ENCODE data around the gene GNPTG. TPM values are rescaled to one million over a fixed set of nuclear protein-coding genes. Genes with fewer than 3 reads are reported as not detected.

The GNPTG gene
- total and polyA plus RNA-seq, 7 donors = 28.0 to 60.1 (median 43.5) TPM

DNA sequence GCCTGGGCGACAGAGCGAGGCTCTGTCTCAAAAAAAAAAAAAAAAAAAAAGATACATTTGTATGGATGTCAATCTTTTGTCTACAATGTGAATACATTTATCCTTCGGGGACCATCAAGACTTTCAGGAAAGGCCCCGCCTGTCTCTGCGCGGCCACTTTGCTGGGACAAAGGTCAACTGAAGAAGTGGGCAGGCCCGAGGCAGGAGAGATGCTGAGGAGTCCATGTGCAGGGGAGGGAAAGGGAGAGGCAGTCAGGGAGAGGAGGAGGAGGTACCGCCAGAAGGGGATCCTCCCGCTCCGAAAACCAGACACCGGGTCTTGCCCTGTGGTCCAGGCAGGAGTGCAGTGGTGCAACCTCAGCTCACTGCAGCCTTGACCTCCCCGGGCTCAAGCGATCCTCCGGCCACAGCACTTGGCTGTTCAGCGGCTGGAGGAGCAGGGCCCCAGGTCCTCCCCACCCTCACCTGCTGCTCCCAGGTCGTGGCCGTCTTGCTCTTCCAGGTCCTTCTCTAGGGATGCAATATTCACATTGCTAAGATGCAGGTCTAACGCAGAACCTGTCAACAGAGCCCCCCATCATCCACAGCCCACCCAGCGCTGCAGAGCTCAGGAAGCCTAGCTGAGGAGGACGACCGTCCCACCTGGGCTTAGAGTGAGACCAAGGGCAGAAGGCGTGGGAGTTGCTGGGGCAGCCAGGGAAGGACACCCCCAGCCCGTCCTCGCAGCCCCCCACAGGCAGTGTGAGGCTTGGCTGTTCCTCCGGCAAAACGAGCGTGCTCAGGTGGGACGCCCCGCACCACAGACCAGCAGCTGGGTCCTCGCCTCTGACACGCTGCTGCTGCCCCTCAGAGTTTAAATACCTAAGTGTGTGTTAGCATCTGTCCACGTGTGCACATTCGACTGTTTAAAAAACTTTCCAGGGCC lies 19.6 kb downstream of the GNPTG start:
- TF ChIP-seq POLR2AphosphoS5 (IDR thresholded peaks at IDR 0.05) = no peak
- TF ChIP-seq POLR2A (IDR thresholded peaks at IDR 0.05) = no peak
- TF ChIP-seq EP300 (IDR thresholded peaks at IDR 0.05) = no peak
- TF ChIP-seq, protein P1, sequence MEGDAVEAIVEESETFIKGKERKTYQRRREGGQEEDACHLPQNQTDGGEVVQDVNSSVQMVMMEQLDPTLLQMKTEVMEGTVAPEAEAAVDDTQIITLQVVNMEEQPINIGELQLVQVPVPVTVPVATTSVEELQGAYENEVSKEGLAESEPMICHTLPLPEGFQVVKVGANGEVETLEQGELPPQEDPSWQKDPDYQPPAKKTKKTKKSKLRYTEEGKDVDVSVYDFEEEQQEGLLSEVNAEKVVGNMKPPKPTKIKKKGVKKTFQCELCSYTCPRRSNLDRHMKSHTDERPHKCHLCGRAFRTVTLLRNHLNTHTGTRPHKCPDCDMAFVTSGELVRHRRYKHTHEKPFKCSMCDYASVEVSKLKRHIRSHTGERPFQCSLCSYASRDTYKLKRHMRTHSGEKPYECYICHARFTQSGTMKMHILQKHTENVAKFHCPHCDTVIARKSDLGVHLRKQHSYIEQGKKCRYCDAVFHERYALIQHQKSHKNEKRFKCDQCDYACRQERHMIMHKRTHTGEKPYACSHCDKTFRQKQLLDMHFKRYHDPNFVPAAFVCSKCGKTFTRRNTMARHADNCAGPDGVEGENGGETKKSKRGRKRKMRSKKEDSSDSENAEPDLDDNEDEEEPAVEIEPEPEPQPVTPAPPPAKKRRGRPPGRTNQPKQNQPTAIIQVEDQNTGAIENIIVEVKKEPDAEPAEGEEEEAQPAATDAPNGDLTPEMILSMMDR (IDR thresholded peaks at IDR 0.05) = no peak
- Histone ChIP-seq H3K27me3 (no peaks in the 10 kb centered on the region), H3K4me3 (no peak overlapping the region), H3K9me3 (no peaks in the 10 kb centered on the region), H3K4me1 (no peaks in the 10 kb centered on the region), H3K27ac (no peak overlapping the region), H3K36me3 (peaks cover 9 to 56% (median 12%) of the 10 kb centered on the region in 4 donors)
- DNase-seq = no peak
- WGBS, 2 donors = 86 to 92% methylated on average over 33 of the region's 33 CpGs
- intact Hi-C loops (cut with DNase I) = no loop called here

DNA sequence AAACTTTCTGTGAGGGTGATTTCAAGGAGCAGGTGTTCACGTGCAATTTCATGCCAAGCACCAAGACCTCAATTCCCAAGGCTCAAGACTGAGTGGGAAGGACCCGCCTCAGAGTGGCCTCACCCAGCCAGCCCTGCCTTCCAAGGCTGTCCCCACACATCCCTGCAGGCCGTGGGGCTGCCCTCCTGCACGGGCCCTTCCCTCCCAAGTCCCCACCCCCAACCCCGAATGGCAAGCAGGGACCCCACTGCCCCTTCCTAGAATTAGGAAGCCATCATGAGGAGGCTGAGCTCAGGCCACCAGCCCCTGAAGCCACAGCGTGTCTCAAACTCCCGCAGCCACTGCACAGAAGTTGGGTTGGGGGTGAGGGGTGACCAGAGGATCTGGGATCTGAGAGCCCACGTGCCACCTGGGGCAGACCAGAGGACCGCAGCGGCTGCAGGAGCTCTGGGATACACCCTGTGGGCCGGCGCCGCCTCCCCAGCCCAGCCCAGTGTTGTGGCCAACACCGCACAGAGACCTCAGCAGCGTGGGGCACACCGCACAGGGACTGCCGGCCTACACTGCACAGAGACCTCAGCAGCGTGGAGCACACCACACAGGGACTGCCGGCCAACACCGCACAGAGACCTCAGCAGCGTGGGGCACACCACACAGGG lies 20.7 kb downstream of the GNPTG start:
- Histone ChIP-seq H3K4me1 (no peaks in the 10 kb centered on the region), H3K36me3 (peaks cover 6 to 46% (median 10%) of the 10 kb centered on the region in 4 donors), H3K27ac (no peak overlapping the region), H3K9me3 (no peaks in the 10 kb centered on the region), H3K4me3 (no peak overlapping the region), H3K27me3 (no peaks in the 10 kb centered on the region)
- no peak for DNase-seq
- TF ChIP-seq EP300 (IDR thresholded peaks at IDR 0.05) (no peak), POLR2AphosphoS5 (IDR thresholded peaks at IDR 0.05) (no peak), POLR2A (IDR thresholded peaks at IDR 0.05) (no peak)
- TF ChIP-seq, protein P1 (IDR thresholded peaks at IDR 0.05) = no peak
- 92 to 95% methylated on average over 18 of the region's 21 CpGs for WGBS, 2 donors
- intact Hi-C loops (cut with DNase I) = no loop called here

DNA sequence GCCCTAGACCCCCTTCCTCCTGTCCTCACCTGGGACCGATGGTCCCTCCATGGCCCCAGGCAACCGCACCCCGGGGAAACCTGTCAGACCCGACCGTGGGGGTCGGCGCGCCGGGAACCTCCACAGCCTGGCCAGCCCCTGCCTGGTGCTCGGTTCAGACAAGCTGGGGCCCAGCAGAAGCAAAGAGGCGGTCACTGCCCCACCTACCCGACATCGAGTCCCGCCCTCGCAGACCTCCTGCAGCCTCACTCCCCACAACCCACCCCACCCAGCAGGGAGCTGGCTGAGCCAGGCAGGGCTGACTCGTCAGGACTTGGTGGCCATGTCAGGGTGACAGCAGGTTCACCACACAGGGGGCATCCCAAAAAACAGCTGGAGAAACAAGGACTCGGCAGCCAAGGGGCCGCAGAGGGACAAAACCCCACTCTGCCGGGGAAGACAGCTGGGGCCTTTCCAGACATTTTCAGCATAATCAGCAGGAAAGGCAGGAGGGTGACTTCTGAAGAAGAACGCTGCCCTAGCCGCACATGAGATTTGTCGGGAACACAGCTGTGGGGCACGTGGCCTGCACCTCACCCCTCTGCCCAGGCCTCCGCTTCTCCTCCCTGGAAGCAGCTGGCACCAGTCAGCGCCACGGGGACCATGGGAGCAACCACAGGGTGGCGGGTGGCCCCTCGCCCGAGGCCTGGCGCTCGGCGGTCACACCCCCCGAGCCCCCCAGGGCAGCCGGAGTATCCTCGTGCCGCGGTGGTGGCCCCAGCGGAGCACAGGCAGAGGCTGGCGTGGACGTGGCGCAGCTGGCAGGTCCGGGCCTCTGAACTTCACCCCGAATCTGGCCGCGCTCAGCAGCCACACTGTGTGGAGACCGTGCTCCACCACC lies 22.9 kb downstream of the GNPTG start:
- Histone ChIP-seq H3K4me3 (no peak overlapping the region), H3K27ac (no peak overlapping the region), H3K9me3 (no peaks in the 10 kb centered on the region), H3K36me3 (peaks cover 5 to 33% (median 6%) of the 10 kb centered on the region in 4 donors), H3K4me1 (peaks cover 0 to 19% (median 16%) of the 10 kb centered on the region in 4 donors), H3K27me3 (no peaks in the 10 kb centered on the region)
- DNase-seq = no peak
- intact Hi-C loops (cut with DNase I) = no loop called here
- WGBS, 2 donors = 95% methylated on average over 46 of the region's 46 CpGs
- no peak for TF ChIP-seq EP300 (IDR thresholded peaks at IDR 0.05)
- no peak for TF ChIP-seq POLR2AphosphoS5 (IDR thresholded peaks at IDR 0.05)
- TF ChIP-seq, protein P1 (IDR thresholded peaks at IDR 0.05) = no peak
- no peak for TF ChIP-seq POLR2A (IDR thresholded peaks at IDR 0.05)

DNA sequence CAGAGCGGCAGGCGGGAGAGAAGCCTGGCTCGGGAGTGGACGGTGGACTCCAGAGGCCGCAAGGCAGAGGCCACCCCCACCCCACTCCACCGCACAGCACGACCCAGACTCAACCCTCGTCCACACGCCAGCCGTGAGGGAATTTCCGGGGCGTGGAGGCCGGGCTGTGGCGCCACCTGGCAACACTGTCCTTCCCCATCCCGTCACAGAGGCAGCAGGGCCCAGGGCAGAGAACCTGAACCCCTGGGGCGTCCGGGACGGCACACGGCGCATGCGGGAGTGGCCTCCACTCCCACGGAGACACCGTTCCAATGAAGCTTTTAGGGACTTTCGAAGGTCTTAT lies 23.5 kb downstream of the GNPTG start:
- H3K9me3 ChIP-seq = no peaks in the 10 kb centered on the region
- no peak for DNase-seq
- H3K4me1 ChIP-seq = peaks cover 0 to 24% (median 22%) of the 10 kb centered on the region in 4 donors
- 87 to 92% methylated on average over 24 of the region's 24 CpGs for WGBS, 2 donors
- no peak overlapping the region for H3K27ac ChIP-seq
- intact Hi-C loops (cut with DNase I) = no loop called here
- no peaks in the 10 kb centered on the region for H3K27me3 ChIP-seq
- TF ChIP-seq POLR2AphosphoS5 (IDR thresholded peaks at IDR 0.05) = no peak
- TF ChIP-seq, protein P1 (IDR thresholded peaks at IDR 0.05) = no peak
- TF ChIP-seq EP300 (IDR thresholded peaks at IDR 0.05) = no peak
- TF ChIP-seq POLR2A (IDR thresholded peaks at IDR 0.05) = no peak
- H3K4me3 ChIP-seq = no peak overlapping the region
- H3K36me3 ChIP-seq = peaks cover under 1 to 27% (median 6%) of the 10 kb centered on the region in 4 donors
